Measurements from ENCODE around the gene MCUB. TPM values are rescaled to one million over a fixed set of nuclear protein-coding genes. Genes with fewer than 3 reads are reported as not detected.

Gene MCUB
- total and polyA plus RNA-seq, 2 donors (not counting 1 experiment from before 2014, with no cell fraction given): 19.0 to 20.6 TPM

DNA sequence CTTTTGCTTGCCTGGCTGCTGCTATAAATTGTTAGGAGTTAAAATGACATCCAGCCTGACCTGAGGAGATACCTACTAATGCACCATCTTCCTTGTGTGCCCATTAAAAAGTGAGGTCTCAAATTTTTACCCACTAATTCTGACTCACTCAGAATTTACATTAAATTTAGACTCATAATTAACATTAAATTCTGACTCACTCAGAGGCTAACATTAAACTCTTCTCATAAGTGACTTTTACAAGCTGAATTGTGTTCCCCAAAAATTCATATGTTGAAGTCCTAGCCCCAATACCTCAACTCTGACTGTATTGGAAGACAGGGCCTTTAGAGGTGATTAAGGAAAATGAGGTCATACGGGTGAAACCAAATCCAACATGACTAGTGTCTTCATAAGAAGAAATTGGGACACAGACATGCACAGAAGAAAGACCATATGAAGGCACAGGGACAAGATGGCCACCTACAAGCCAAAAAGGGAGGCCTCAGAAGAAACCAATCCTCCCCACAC is 131.4 kb downstream of the MCUB start:
- Histone ChIP-seq H3K9me3 (ENCODE audit: control insufficient read depth, insufficient read depth, low read depth, low read length) (no peaks in the 10 kb centered on the region), H3K9ac (ENCODE audit: insufficient read depth, low read length) (no peak overlapping the region), H3K4me1 (ENCODE audit: control insufficient read depth, extremely low read depth, insufficient read depth, low read length) (no peaks in the 10 kb centered on the region), H3K27me3 (ENCODE audit: control insufficient read depth, insufficient read depth, low read length) (no peaks in the 10 kb centered on the region), H3K27ac (ENCODE audit: insufficient read depth, low read length) (no peak overlapping the region), H3K79me2 (ENCODE audit: control insufficient read depth, insufficient read depth, low read length) (no peaks in the 10 kb centered on the region), H2AFZ (ENCODE audit: low read length) (no peak overlapping the region), H3K36me3 (ENCODE audit: control insufficient read depth, insufficient read depth, low read length) (peaks cover 7% of the 10 kb centered on the region), H3K4me3 (replicated peaks in 1 of 4; ENCODE audit: control extremely low read depth in 1 of 4, insufficient read depth in 1 of 4, low read depth in 3 of 4, low read length in 4 of 4) (no peak overlapping the region), H3K4me2 (ENCODE audit: extremely low read depth, insufficient read depth, low read length) (no peak overlapping the region), H4K20me1 (ENCODE audit: control insufficient read depth, extremely low read depth, insufficient read depth, low read length) (no peaks in the 10 kb centered on the region)
- no peak for TF ChIP-seq CTCF (conservative IDR thresholded peaks at IDR 0.05 in 1 of 2, IDR thresholded peaks at IDR 0.05 in 1 of 2; ENCODE audit: low read depth in 1 of 2, low read length in 2 of 2)
- no peak for TF ChIP-seq EZH2 (IDR thresholded peaks at IDR 0.05; ENCODE audit: low read length, missing control alignments)
- no peak for DNase-seq (ENCODE audit: low read depth in 2 of 2)

GRCh38 chr4:109698656-109699055 is 138.6 kb downstream of the MCUB start:
- Histone ChIP-seq H2AFZ (ENCODE audit: low read length) (no peak overlapping the region), H3K79me2 (ENCODE audit: control insufficient read depth, insufficient read depth, low read length) (peaks cover 10% of the 10 kb centered on the region), H4K20me1 (ENCODE audit: control insufficient read depth, extremely low read depth, insufficient read depth, low read length) (no peaks in the 10 kb centered on the region), H3K36me3 (ENCODE audit: control insufficient read depth, insufficient read depth, low read length) (peaks cover 2% of the 10 kb centered on the region), H3K4me2 (ENCODE audit: extremely low read depth, insufficient read depth, low read length) (no peak overlapping the region), H3K9me3 (ENCODE audit: control insufficient read depth, insufficient read depth, low read depth, low read length) (no peaks in the 10 kb centered on the region), H3K9ac (ENCODE audit: insufficient read depth, low read length) (no peak overlapping the region), H3K4me1 (ENCODE audit: control insufficient read depth, extremely low read depth, insufficient read depth, low read length) (peaks cover 2% of the 10 kb centered on the region), H3K27me3 (ENCODE audit: control insufficient read depth, insufficient read depth, low read length) (no peaks in the 10 kb centered on the region), H3K4me3 (replicated peaks in 1 of 4; ENCODE audit: control extremely low read depth in 1 of 4, insufficient read depth in 1 of 4, low read depth in 3 of 4, low read length in 4 of 4) (no peak overlapping the region), H3K27ac (ENCODE audit: insufficient read depth, low read length) (no peak overlapping the region)
- no peak for DNase-seq (ENCODE audit: low read depth in 2 of 2)
- TF ChIP-seq CTCF (conservative IDR thresholded peaks at IDR 0.05 in 1 of 2, IDR thresholded peaks at IDR 0.05 in 1 of 2; ENCODE audit: low read depth in 1 of 2, low read length in 2 of 2) (no peak), EZH2 (IDR thresholded peaks at IDR 0.05; ENCODE audit: low read length, missing control alignments) (no peak)

GRCh38 chr4:109699553-109700225 is 139.6 kb downstream of the MCUB start:
- H3K4me3 ChIP-seq (replicated peaks in 1 of 4; ENCODE audit: control extremely low read depth in 1 of 4, insufficient read depth in 1 of 4, low read depth in 3 of 4, low read length in 4 of 4): no peak overlapping the region
- H3K79me2 ChIP-seq (ENCODE audit: control insufficient read depth, insufficient read depth, low read length): peaks cover 10% of the 10 kb centered on the region
- H2AFZ ChIP-seq (ENCODE audit: low read length): no peak overlapping the region
- H3K9ac ChIP-seq (ENCODE audit: insufficient read depth, low read length): no peak overlapping the region
- TF ChIP-seq CTCF (conservative IDR thresholded peaks at IDR 0.05 in 1 of 2, IDR thresholded peaks at IDR 0.05 in 1 of 2; ENCODE audit: low read depth in 1 of 2, low read length in 2 of 2) (no peak), EZH2 (IDR thresholded peaks at IDR 0.05; ENCODE audit: low read length, missing control alignments) (no peak)
- H3K27me3 ChIP-seq (ENCODE audit: control insufficient read depth, insufficient read depth, low read length): no peaks in the 10 kb centered on the region
- H4K20me1 ChIP-seq (ENCODE audit: control insufficient read depth, extremely low read depth, insufficient read depth, low read length): no peaks in the 10 kb centered on the region
- no peak overlapping the region for H3K4me2 ChIP-seq (ENCODE audit: extremely low read depth, insufficient read depth, low read length)
- H3K27ac ChIP-seq (ENCODE audit: insufficient read depth, low read length): no peak overlapping the region
- peak in 1 of 2 donors; percentile 6 for DNase-seq (ENCODE audit: low read depth in 2 of 2)
- peaks cover 2% of the 10 kb centered on the region for H3K4me1 ChIP-seq (ENCODE audit: control insufficient read depth, extremely low read depth, insufficient read depth, low read length)
- H3K9me3 ChIP-seq (ENCODE audit: control insufficient read depth, insufficient read depth, low read depth, low read length): no peaks in the 10 kb centered on the region
- H3K36me3 ChIP-seq (ENCODE audit: control insufficient read depth, insufficient read depth, low read length): no peaks in the 10 kb centered on the region

Data from fibroblast of lung (primary cell).